ENCODE data around the gene ROBO1. TPM values are rescaled to one million over a fixed set of nuclear protein-coding genes. Genes with fewer than 3 reads are reported as not detected.
A peak's percentile ranks its signal among the peaks of the same experiment; 100 is the strongest.

Gene ROBO1
- polyA plus RNA-seq, 1 donor (not counting 4 experiments of a cell fraction or from before 2014, with no cell fraction given), result 27.1 TPM

- DNase-seq (ENCODE audit: low read depth, low spot score) (no peak), FAIRE-seq (peak; percentile 72)
- Histone ChIP-seq H3K36me3 (ENCODE audit: control insufficient read depth in 2 of 2, extremely low read depth in 1 of 2, insufficient read depth in 2 of 2, low read length in 2 of 2) (no peaks in the 10 kb centered on the region), H3K9me3 (ENCODE audit: control insufficient read depth, low read depth, low read length) (no peaks in the 10 kb centered on the region), H3K9ac (ENCODE audit: control insufficient read depth, extremely low read depth, insufficient read depth, low read length) (no peak overlapping the region), H3K4me1 (ENCODE audit: control insufficient read depth, extremely low read depth, insufficient read depth, low read length) (peaks cover 25% of the 10 kb centered on the region), H3K79me2 (ENCODE audit: control insufficient read depth, insufficient read depth, low read length) (peaks cover 19% of the 10 kb centered on the region), H3K27me3 (ENCODE audit: control insufficient read depth, extremely low read depth, insufficient read depth, low read length) (no peaks in the 10 kb centered on the region), H3K27ac (ENCODE audit: control insufficient read depth, insufficient read depth, low read length) (no peak overlapping the region), H3K4me3 (ENCODE audit: control insufficient read depth in 2 of 3, extremely low read depth in 1 of 3, insufficient read depth in 2 of 3, low read depth in 1 of 3, low read length in 3 of 3) (peak overlapping the region in 2 of 3 experiments; percentile 27 to 29), H3K4me2 (ENCODE audit: control insufficient read depth, extremely low read depth, insufficient read depth, low read depth, low read length) (peak overlapping the region; percentile 70), H3K9me1 (ENCODE audit: control insufficient read depth, extremely low read depth, insufficient read depth, low read length) (no peaks in the 10 kb centered on the region), H2AFZ (ENCODE audit: control insufficient read depth, low read length) (peak overlapping the region; percentile 70), H4K20me1 (ENCODE audit: control insufficient read depth, extremely low read depth, insufficient read depth, low read length) (no peaks in the 10 kb centered on the region)
- TF ChIP-seq CTCF (optimal IDR thresholded peaks at IDR 0.05 in 1 of 3, IDR thresholded peaks at IDR 0.05 in 1 of 3, conservative IDR thresholded peaks at IDR 0.05 in 1 of 3; ENCODE audit: extremely low read depth in 1 of 3, insufficient read depth in 2 of 3, low read length in 3 of 3) (no peak), EZH2 (IDR thresholded peaks at IDR 0.05; ENCODE audit: low read length) (no peak)
- dilution Hi-C loops (cut with MboI; ENCODE audit: extremely low pct_ligation_motif_present, low sequenced_read_pairs), result no loop called here
Measured at GRCh38 chr3:78979028-78979427, 788.8 kb downstream of the ROBO1 start.

- H3K4me1 ChIP-seq (ENCODE audit: control insufficient read depth, extremely low read depth, insufficient read depth, low read length), result peaks cover 29% of the 10 kb centered on the region
- peak; percentile 43 for FAIRE-seq
Measured at GRCh38 chr3:78978037-78978436, 789.8 kb downstream of the ROBO1 start.

More at GRCh38 chr3:78978037-78978436, 789.8 kb downstream of the ROBO1 start:
- Histone ChIP-seq H3K4me2 (ENCODE audit: control insufficient read depth, extremely low read depth, insufficient read depth, low read depth, low read length) (no peak overlapping the region), H3K9me3 (ENCODE audit: control insufficient read depth, low read depth, low read length) (no peaks in the 10 kb centered on the region), H2AFZ (ENCODE audit: control insufficient read depth, low read length) (no peak overlapping the region), H3K79me2 (ENCODE audit: control insufficient read depth, insufficient read depth, low read length) (peaks cover 18% of the 10 kb centered on the region), H3K9ac (ENCODE audit: control insufficient read depth, extremely low read depth, insufficient read depth, low read length) (no peak overlapping the region), H3K27ac (ENCODE audit: control insufficient read depth, insufficient read depth, low read length) (no peak overlapping the region), H3K4me3 (ENCODE audit: control insufficient read depth in 2 of 3, extremely low read depth in 1 of 3, insufficient read depth in 2 of 3, low read depth in 1 of 3, low read length in 3 of 3) (no peak overlapping the region), H3K36me3 (ENCODE audit: control insufficient read depth in 2 of 2, extremely low read depth in 1 of 2, insufficient read depth in 2 of 2, low read length in 2 of 2) (no peaks in the 10 kb centered on the region), H3K9me1 (ENCODE audit: control insufficient read depth, extremely low read depth, insufficient read depth, low read length) (no peaks in the 10 kb centered on the region), H3K27me3 (ENCODE audit: control insufficient read depth, extremely low read depth, insufficient read depth, low read length) (no peaks in the 10 kb centered on the region), H4K20me1 (ENCODE audit: control insufficient read depth, extremely low read depth, insufficient read depth, low read length) (no peaks in the 10 kb centered on the region)
- dilution Hi-C loops (cut with MboI; ENCODE audit: extremely low pct_ligation_motif_present, low sequenced_read_pairs), result no loop called here
- TF ChIP-seq CTCF (optimal IDR thresholded peaks at IDR 0.05 in 1 of 3, IDR thresholded peaks at IDR 0.05 in 1 of 3, conservative IDR thresholded peaks at IDR 0.05 in 1 of 3; ENCODE audit: extremely low read depth in 1 of 3, insufficient read depth in 2 of 3, low read length in 3 of 3), result peak in 2 of 3 experiments; percentile 38 to 50
- TF ChIP-seq EZH2 (IDR thresholded peaks at IDR 0.05; ENCODE audit: low read length), result no peak
- no peak for DNase-seq (ENCODE audit: low read depth, low spot score)
